Omental fat pad (tissue), 4 donors: ENCODE measurements around the gene CDYL2. TPM values are rescaled to one million over a fixed set of nuclear protein-coding genes. Genes with fewer than 3 reads are reported as not detected.
A peak's percentile ranks its signal among the peaks of the same experiment; 100 is the strongest.

ENCODE experiments used
- ATAC-seq: fragments of 150-250 bp; one replicate; pipeline ENCODE4 v1.9.1; 2016; ENCODE audit warnings: mild to moderate bottlenecking, moderate library complexity; ENCODE audit not compliant: low FRiP score
- DNase-seq: peaks from one replicate; pipeline ENCODE4 v3.0.0-alpha.2; 2019; ENCODE audit warnings: low spot score
- total RNA-seq, 4 donors: library from RNA; depleted of rRNA; stranded (reverse); fragments of >200 nt; gene quantifications; one replicate each; pipeline ENCODE4 v1.1.0, GENCODE V29; 2016
- TF ChIP-seq, protein P1 (sequence below), 3 donors: fragments of 450-650 bp; IDR thresholded peaks; one replicate each; pipeline ENCODE4 v1.5.1; 2016 to 2017; ENCODE audit warnings: antibody characterized with exemption in 3 of 3, mild to moderate bottlenecking in 3 of 3, moderate library complexity in 2 of 3

Gene CDYL2
- total RNA-seq, 4 donors from 2014 or later = 5.9 to 8.8 (median 6.6) TPM

DNA sequence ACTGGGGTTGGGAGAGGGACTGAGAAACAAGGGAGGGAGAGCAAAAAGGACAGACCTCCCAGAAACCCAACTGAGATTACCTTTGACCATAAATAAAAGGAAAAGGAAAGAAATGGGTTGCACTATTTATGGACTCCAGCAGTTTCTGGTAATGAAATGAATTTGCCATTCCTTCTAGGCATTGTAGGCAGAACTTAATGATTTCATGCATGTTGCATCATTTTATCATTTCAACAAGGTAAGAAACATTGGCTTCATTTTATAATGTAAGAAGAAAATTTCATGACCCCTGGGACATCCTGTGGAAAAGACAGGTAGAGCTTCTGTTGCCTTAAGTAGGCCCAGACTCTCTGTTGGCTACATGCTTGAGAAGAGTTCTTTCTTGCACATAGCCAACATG lies 8.2 kb upstream of the CDYL2 start:
- TF ChIP-seq, protein P1, sequence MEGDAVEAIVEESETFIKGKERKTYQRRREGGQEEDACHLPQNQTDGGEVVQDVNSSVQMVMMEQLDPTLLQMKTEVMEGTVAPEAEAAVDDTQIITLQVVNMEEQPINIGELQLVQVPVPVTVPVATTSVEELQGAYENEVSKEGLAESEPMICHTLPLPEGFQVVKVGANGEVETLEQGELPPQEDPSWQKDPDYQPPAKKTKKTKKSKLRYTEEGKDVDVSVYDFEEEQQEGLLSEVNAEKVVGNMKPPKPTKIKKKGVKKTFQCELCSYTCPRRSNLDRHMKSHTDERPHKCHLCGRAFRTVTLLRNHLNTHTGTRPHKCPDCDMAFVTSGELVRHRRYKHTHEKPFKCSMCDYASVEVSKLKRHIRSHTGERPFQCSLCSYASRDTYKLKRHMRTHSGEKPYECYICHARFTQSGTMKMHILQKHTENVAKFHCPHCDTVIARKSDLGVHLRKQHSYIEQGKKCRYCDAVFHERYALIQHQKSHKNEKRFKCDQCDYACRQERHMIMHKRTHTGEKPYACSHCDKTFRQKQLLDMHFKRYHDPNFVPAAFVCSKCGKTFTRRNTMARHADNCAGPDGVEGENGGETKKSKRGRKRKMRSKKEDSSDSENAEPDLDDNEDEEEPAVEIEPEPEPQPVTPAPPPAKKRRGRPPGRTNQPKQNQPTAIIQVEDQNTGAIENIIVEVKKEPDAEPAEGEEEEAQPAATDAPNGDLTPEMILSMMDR (IDR thresholded peaks at IDR 0.05) = no peak
- DNase-seq (no peak), ATAC-seq (no peak)

DNA sequence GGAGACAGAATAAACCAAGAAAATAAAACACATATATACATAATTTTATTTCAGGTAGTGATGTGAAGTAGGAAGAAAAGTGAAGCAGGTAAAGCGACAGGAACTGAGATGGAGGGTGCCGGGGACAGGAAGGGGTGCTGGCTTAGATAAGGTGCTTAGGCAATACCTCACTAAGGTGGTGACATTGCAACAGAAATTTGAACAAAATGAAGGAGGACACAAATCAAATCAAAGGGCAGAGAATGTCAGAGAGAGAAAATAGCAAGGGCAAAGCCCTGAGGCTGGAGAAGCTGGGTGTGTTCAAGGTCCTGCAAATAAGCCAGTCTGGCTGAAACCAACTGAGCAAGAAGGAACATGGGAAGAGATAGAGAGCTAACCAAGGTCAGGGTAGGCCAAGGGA lies 5.0 kb upstream of the CDYL2 start:
- ATAC-seq (no peak), DNase-seq (no peak)
- TF ChIP-seq, protein P1 (IDR thresholded peaks at IDR 0.05) = no peak

DNA sequence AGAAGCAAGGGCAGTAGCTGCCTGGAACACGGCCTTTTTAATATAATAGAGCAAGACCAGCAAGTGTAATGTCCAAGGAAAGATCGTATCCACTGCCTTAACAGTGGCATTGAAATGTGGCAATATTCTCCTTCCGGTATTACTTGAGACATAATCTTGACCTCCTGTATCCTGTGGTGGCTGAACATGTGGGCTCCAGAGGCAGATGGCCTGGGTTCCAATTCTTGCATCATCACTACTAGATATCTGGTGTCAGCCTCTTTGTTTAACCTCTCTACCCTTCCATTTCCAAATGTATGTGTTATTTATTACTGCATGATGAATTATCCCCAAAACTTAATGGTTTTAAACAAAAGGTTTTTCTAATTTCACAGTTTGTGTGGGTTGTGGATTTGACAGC lies 3.5 kb upstream of the CDYL2 start:
- TF ChIP-seq, protein P1 (IDR thresholded peaks at IDR 0.05) = no peak
- ATAC-seq (no peak), DNase-seq (no peak)

DNA sequence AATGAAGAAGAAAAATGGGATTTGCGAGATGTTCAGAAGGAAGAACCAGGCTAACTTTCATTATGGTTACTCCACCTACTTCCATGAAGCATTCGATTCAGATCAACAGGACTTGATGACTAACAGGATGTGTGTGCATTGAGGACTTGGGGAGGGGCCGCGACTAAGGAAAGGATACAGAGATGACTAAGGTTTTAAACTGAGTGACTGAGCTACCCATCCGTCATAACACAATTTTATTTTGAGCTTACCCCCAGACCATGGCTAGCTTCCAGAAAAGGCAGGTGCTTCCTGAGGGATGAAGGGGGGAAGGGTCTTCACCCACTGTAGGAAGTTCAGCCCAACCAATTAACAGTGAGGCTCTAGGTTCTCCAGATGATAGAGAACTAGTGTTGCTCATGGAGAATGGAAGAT lies 2.5 kb upstream of the CDYL2 start:
- DNase-seq (no peak), ATAC-seq (no peak)
- TF ChIP-seq, protein P1 (IDR thresholded peaks at IDR 0.05) = no peak

DNA sequence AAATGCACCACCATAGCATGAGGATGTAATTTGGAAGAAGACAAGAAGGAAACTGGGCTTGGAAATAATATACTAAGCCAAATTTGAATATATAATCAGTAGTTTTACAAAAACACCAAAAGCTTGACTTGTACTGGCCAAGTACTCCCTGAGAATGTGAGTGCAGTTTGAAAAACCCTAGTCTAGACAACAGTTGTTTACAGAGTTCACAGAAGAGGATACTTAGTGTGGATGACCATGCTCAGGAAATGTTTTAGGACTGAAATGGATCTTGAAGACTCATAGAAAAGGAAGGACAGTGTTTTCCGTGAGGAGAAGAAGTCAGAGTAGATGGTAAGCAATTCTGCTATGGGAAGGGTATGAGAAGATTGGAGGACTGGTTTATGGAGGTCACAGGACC lies 1.9 kb upstream of the CDYL2 start:
- ATAC-seq (no peak), DNase-seq (no peak)
- TF ChIP-seq, protein P1 (IDR thresholded peaks at IDR 0.05) = no peak

DNA sequence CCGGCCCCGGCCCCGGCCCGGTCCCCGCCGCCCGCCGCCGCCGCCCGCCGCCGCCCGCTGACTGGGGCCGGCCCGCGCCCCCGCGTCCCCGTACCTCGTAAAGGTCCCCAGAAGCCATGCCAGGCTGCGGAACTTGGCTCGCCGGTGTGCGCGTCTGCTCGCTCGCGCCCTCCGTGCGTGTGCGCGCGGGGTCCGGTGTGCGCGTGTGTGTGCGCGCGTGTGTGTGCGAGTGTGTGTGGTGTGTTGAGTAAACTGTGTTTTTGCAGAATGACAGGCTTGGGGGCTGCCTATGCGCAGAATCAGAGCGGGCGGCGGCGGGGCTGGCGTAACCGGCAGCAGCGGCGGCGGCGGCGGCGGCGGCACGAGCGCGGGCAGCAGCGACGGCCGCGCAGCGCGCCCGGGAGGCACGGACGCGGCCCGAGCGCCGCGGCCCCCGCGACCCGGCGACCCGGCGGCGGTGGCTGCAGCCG lies 307 bp downstream of the CDYL2 start:
- DNase-seq (no peak), ATAC-seq (peak; percentile 52)
- TF ChIP-seq, protein P1 (IDR thresholded peaks at IDR 0.05) = no peak

DNA sequence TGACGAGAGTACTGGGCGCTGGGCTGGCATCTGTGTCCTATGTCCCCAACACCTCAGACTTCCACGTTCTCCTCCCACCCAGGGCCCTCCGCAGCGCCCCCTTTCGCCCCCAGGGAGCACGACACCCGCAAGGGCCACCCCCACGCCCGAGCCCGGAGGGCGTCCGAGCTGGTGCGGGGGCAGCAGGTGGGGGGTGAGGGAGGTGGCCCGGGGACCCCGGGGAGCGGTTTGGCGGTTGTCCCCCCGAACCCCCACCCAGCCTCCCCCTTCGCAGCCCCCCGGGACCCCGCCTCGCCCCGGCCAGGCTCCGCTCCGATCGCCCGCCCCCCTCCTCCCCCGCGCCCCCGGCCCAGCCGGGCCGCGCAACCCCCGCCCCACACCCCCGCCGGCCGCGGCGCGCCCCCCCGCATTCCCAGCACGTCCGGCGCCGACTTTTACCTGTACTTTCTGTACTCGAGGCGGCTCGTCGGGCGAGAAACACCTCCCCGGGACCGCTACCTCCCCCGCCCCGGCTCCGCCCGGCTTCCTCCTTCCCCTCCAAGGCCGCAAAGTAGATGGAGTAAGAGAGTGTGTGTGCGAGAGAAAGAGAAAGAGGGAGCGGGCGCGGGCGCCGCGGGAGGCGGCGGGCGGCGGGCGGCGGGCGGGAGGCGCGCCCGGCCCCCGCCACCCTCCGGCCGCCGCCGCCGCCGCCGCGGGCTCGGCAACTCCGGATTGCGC lies 901 bp downstream of the CDYL2 start:
- TF ChIP-seq, protein P1 (IDR thresholded peaks at IDR 0.05) = no peak
- no peak for DNase-seq
- ATAC-seq = peak; percentile 17
